SK-N-MC (cell line): ENCODE measurements around the gene ASIC3.

ENCODE experiments used
- EZH2 ChIP-seq: fragments of 200-600 bp; sonication (generic); IDR thresholded peaks from one replicate; pipeline ENCODE4 v1.6.1; 2017; ENCODE audit warnings: antibody characterized with exemption
- FOXP2 ChIP-seq: optimal IDR thresholded peaks from 2 replicates; pipeline ENCODE3; 2011; ENCODE audit warnings: mild to moderate bottlenecking, moderate library complexity; ENCODE audit not compliant: insufficient read depth; ENCODE audit errors: extremely low read length, control extremely low read depth
- POLR2AphosphoS5 ChIP-seq: IDR thresholded peaks from 2 replicates; pipeline ENCODE4 v1.6.1; 2012; ENCODE audit warnings: mild to moderate bottlenecking, low read depth, low read length, borderline replicate concordance

GRCh38 chr7:151031011-151031410, 17.3 kb upstream of the ASIC3 start:
- TF ChIP-seq EZH2 (no peak), FOXP2 (no peak), POLR2AphosphoS5 (no peak)
